IMR-90 (cell line): Measurements from ENCODE around the gene TEX2. TPM values are rescaled to one million over a fixed set of nuclear protein-coding genes. Genes with fewer than 3 reads are reported as not detected.

ENCODE experiments used
- ATAC-seq: fragments of 200-7000 bp; cut with Tn5 transposase; 2 replicates; pipeline ENCODE4 v1.9.1; 2020; ENCODE audit warnings: low read depth, mild to moderate bottlenecking, moderate library complexity
- BruUV-seq: library from RNA; stranded (reverse); fragments of 400-500 nt; replicated peaks from 2 replicates; lab custom pipeline; 2021; lab: Mats Ljungman, UMichigan
- CTCF ChIA-PET: fragments of 300-600 bp; formaldehyde crosslinking; extraction: SDS; loops from one replicate; lab custom pipeline; 2021; ENCODE audit warnings: antibody characterized with exemption; lab: Yijun Ruan, JAX
- POLR2A ChIA-PET: fragments of 300-600 bp; sonication (Branson Sonifier 250); formaldehyde crosslinking; loops from one replicate; lab custom pipeline; 2022; ENCODE audit warnings: antibody characterized with exemption; ENCODE audit not compliant: unreplicated experiment; lab: Charles Lee
- DNase-seq: peaks from one replicate; pipeline ENCODE4 v3.0.0; 2013
- H2AFZ ChIP-seq: replicated peaks from 2 replicates; pipeline ENCODE3; 2013; ENCODE audit warnings: low read length, mild to moderate bottlenecking; ENCODE audit not compliant: poor library complexity
- H2AK5ac ChIP-seq: 2 replicates; pipeline ENCODE4 v1.6.1; 2013; ENCODE audit warnings: low read depth, low read length, inconsistent platforms
- H2AK9ac ChIP-seq: replicated peaks from 2 replicates; pipeline ENCODE3; 2013; ENCODE audit warnings: mild to moderate bottlenecking, low read depth, low read length, moderate library complexity; ENCODE audit not compliant: poor library complexity
- H2BK120ac ChIP-seq: 2 replicates; pipeline ENCODE4 v1.6.1; 2013; ENCODE audit warnings: low read depth, low read length, inconsistent platforms
- H2BK15ac ChIP-seq: 3 replicates; pipeline ENCODE4 v1.6.1; 2013; ENCODE audit warnings: low read depth, low read length, inconsistent platforms
- H2BK20ac ChIP-seq: 2 replicates; pipeline ENCODE4 v1.6.1; 2013; ENCODE audit warnings: low read depth, mild to moderate bottlenecking, inconsistent platforms, low read length, moderate library complexity
- H2BK5ac ChIP-seq: 2 replicates; pipeline ENCODE4 v1.6.1; 2013; ENCODE audit warnings: mild to moderate bottlenecking, low read depth, low read length, inconsistent platforms; ENCODE audit not compliant: poor library complexity, severe bottlenecking
- H3K14ac ChIP-seq: replicated peaks from 2 replicates; pipeline ENCODE4 v1.6.1; 2013; ENCODE audit warnings: low read depth, low read length, inconsistent platforms
- H3K18ac ChIP-seq: 2 replicates; pipeline ENCODE4 v1.6.1; 2013; ENCODE audit warnings: low read depth, low read length, control low read depth
- H3K23ac ChIP-seq: 2 replicates; pipeline ENCODE4 v1.6.1; 2013; ENCODE audit warnings: low read depth, low read length, inconsistent platforms
- H3K27ac ChIP-seq: 2 replicates; pipeline ENCODE4 v1.5.1; 2013; ENCODE audit warnings: mild to moderate bottlenecking, control low read depth, low read length; ENCODE audit not compliant: insufficient read depth
- H3K27me3 ChIP-seq: 2 replicates; pipeline ENCODE4 v1.6.1; 2013; ENCODE audit warnings: low read length; ENCODE audit not compliant: control insufficient read depth, insufficient read depth
- H3K36me3 ChIP-seq: 2 replicates; pipeline ENCODE4 v1.6.1; 2013; ENCODE audit warnings: low read length, mixed read lengths; ENCODE audit not compliant: control insufficient read depth, insufficient read depth
- H3K4ac ChIP-seq: 2 replicates; pipeline ENCODE4 v1.6.1; 2013; ENCODE audit warnings: low read depth, low read length, inconsistent platforms
- H3K4me1 ChIP-seq: 2 replicates; pipeline ENCODE4 v1.6.1; 2013; ENCODE audit warnings: low read length, mixed read lengths; ENCODE audit not compliant: control insufficient read depth, insufficient read depth
- H3K4me2 ChIP-seq: 2 replicates; pipeline ENCODE4 v1.6.1; 2013; ENCODE audit warnings: low read depth, mild to moderate bottlenecking, control low read depth, low read length, moderate library complexity
- H3K4me3 ChIP-seq: 2 replicates; pipeline ENCODE4 v1.5.1; 2013; ENCODE audit warnings: low read depth, mild to moderate bottlenecking, control low read depth, low read length, moderate library complexity; ENCODE audit not compliant: insufficient read depth
- H3K56ac ChIP-seq: 2 replicates; pipeline ENCODE4 v1.6.1; 2013; ENCODE audit warnings: low read length, inconsistent platforms; ENCODE audit not compliant: insufficient read depth; ENCODE audit errors: extremely low read depth
- H3K79me1 ChIP-seq, 2 experiments: 2 replicates each; pipeline ENCODE4 v1.6.1; 2013; ENCODE audit warnings: low read length in 2 of 2, inconsistent platforms in 1 of 2, low read depth in 1 of 2
- H3K9ac ChIP-seq: 2 replicates; pipeline ENCODE4 v1.6.1; 2013; ENCODE audit warnings: low read depth, low read length, control low read depth
- H3K9me1 ChIP-seq: 2 replicates; pipeline ENCODE4 v1.6.1; 2013; ENCODE audit warnings: low read length, inconsistent platforms; ENCODE audit not compliant: insufficient read depth
- H3K9me3 ChIP-seq: 2 replicates; pipeline ENCODE4 v1.6.1; 2013; ENCODE audit warnings: low read length; ENCODE audit not compliant: control insufficient read depth, insufficient read depth
- H4K20me1 ChIP-seq: 2 replicates; pipeline ENCODE4 v1.6.1; 2013; ENCODE audit warnings: low read length, inconsistent platforms; ENCODE audit not compliant: insufficient read depth
- H4K5ac ChIP-seq: 2 replicates; pipeline ENCODE4 v1.6.1; 2013; ENCODE audit warnings: mild to moderate bottlenecking, low read depth, low read length, control low read depth
- H4K8ac ChIP-seq, 2 experiments: 2 replicates each; pipeline ENCODE4 v1.6.1; 2013; ENCODE audit warnings: low read depth in 2 of 2, low read length in 2 of 2, control low read depth in 1 of 2, inconsistent platforms in 1 of 2
- H4K91ac ChIP-seq: 2 replicates; pipeline ENCODE4 v1.6.1; 2013; ENCODE audit warnings: low read depth, low read length, inconsistent platforms; ENCODE audit not compliant: insufficient read depth
- BHLHE40 ChIP-seq: fragments of 150-350 bp; IDR thresholded peaks from 2 replicates; pipeline ENCODE4 v1.6.1; 2016; ENCODE audit warnings: mild to moderate bottlenecking, low read depth, low read length
- CEBPB ChIP-seq: IDR thresholded peaks from 2 replicates; pipeline ENCODE4 v1.6.1; 2012; ENCODE audit warnings: low read depth, low read length, improper control_type of control experiment
- CHD1 ChIP-seq: IDR thresholded peaks from 2 replicates; pipeline ENCODE4 v1.6.1; 2012; ENCODE audit warnings: low read depth, low read length, improper control_type of control experiment
- FOS ChIP-seq: fragments of 150-350 bp; IDR thresholded peaks from 2 replicates; pipeline ENCODE4 v1.6.1; 2016; ENCODE audit warnings: low read depth, low read length
- MAFK ChIP-seq: IDR thresholded peaks from 2 replicates; pipeline ENCODE4 v1.6.1; 2012; ENCODE audit warnings: low read depth, low read length, improper control_type of control experiment
- MAZ ChIP-seq: IDR thresholded peaks from 2 replicates; pipeline ENCODE4 v1.6.1; 2012; ENCODE audit warnings: low read depth, mild to moderate bottlenecking, low read length, improper control_type of control experiment, moderate library complexity, borderline replicate concordance
- MXI1 ChIP-seq: IDR thresholded peaks from 2 replicates; pipeline ENCODE4 v1.6.1; 2012; ENCODE audit warnings: low read depth, mild to moderate bottlenecking, low read length, moderate library complexity, borderline replicate concordance
- POLR2A ChIP-seq: IDR thresholded peaks from 2 replicates; pipeline ENCODE4 v1.6.1; 2012; ENCODE audit warnings: mild to moderate bottlenecking, low read depth, low read length
- RAD21 ChIP-seq: IDR thresholded peaks from 2 replicates; pipeline ENCODE4 v1.6.1; 2012; ENCODE audit warnings: low read length, improper control_type of control experiment
- RCOR1 ChIP-seq: IDR thresholded peaks from 2 replicates; pipeline ENCODE4 v1.6.1; 2012; ENCODE audit warnings: mild to moderate bottlenecking, low read length, improper control_type of control experiment; ENCODE audit not compliant: insufficient replicate concordance
- RFX5 ChIP-seq: IDR thresholded peaks from 2 replicates; pipeline ENCODE4 v1.8.0; 2012; ENCODE audit warnings: low read depth, mild to moderate bottlenecking, low read length, moderate library complexity
- SMC3 ChIP-seq: fragments of 150-350 bp; IDR thresholded peaks from 2 replicates; pipeline ENCODE4 v1.6.1; 2016; ENCODE audit warnings: low read depth, mild to moderate bottlenecking, antibody characterized with exemption, low read length, moderate library complexity
- WGBS, 2 experiments: methylation state at CpG; one replicate each; pipeline versions ENCODE4 v1.1.5 to v1.1.7; 2013; ENCODE audit warnings: missing lambda C conversion rate in 2 of 2; ENCODE audit not compliant: insufficient read length in 1 of 2; ENCODE audit errors: extremely low coverage in 2 of 2; 5-methylcytosine and 5-hydroxymethylcytosine counted together
- dilution Hi-C: fragments of 300-500 bp; cut with HindIII; formaldehyde crosslinking; loops from one replicate; pipeline ENCODE4 v1.14.3; 2018; ENCODE audit warnings: low sequenced_read_pairs; ENCODE audit not compliant: unreplicated experiment
- in situ Hi-C: fragments of 300-500 bp; cut with MboI; formaldehyde crosslinking; loops from 3 replicates; pipeline ENCODE4 v1.14.3; 2019; ENCODE audit warnings: low sequenced_read_pairs, inconsistent platforms, mixed read lengths
- intact Hi-C: fragments of 100-400 bp; cut with micrococcal nuclease; formaldehyde crosslinking; loops from 2 replicates; pipeline ENCODE4 v1.10.0; 2022
- polyA plus RNA-seq, 3 experiments: library from polyadenylated mRNA; depleted of rRNA; stranded (reverse); fragments of >200 nt; gene quantifications; 2 replicates each; pipeline ENCODE4 v1.2.3, GENCODE V29; 2012; ENCODE audit warnings: low replicate concordance in 1 of 3
- total RNA-seq: library from RNA; depleted of rRNA; stranded (reverse); fragments of >200 nt; gene quantifications from 2 replicates; pipeline ENCODE4 v1.2.3, GENCODE V29; 2012
- TF ChIP-seq, protein P1 (sequence below): fragments of 150-350 bp; IDR thresholded peaks from 2 replicates; pipeline ENCODE4 v1.6.1; 2017; ENCODE audit warnings: mild to moderate bottlenecking, antibody characterized with exemption, low read length, low read depth
- TF ChIP-seq, protein P2 (sequence below): fragments of 150-350 bp; IDR thresholded peaks from 2 replicates; pipeline ENCODE4 v1.6.1; 2016; ENCODE audit warnings: low read depth, mild to moderate bottlenecking, low read length, moderate library complexity, borderline replicate concordance
- TF ChIP-seq, protein P3 (sequence below): conservative IDR thresholded peaks from 2 replicates; pipeline ENCODE4 v1.5.1; 2012; ENCODE audit warnings: mild to moderate bottlenecking, low read depth, low read length, improper control_type of control experiment

TEX2 gene
- total and polyA plus RNA-seq, 2 of the 4 experiments (the other 2 are of a cell fraction), result 18.2 to 21.9 TPM

DNA sequence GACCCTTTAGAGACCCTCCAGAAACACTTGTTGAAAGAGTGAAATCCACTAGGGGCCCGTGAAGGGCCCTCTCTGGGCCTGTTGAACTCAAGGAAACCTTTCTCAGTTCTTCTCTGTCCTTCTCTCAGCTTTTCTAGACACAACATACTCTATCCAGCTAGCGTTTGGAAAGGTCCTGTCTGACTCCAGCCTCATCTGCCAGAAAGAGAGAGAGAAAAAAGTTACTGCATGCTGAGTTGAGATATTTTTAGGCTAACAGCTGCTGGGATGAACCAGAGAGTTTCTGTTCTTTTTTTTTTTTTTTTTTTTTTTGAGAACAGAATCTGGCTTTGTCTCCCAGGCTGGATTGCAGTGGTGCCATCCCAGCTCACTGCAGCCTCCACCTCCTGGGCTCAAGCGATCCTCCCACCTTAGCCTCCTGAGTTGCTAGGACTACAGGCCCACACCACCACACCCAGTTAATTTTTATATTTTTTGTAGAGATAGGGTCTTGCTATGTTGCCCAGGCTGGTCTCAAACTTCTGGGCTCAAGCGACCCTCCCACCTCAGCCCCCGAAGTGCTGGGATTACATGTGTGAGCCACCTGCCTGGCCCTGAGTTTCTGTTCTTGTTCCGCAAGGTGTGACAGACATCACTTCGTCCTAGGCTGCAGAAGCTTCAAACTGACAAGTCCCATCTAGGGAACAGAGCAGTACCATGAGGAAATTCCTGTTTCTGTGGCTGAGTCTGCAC, 14.9 kb upstream of the TEX2 start:
- Histone ChIP-seq H4K5ac (no peak overlapping the region), H3K14ac (no peak overlapping the region), H3K79me1 (no peaks in the 10 kb centered on the region), H2AFZ (no peak overlapping the region), H3K36me3 (no peaks in the 10 kb centered on the region), H4K8ac (no peak overlapping the region), H3K27me3 (no peaks in the 10 kb centered on the region; the same call in 1 of the 2 replicates), H3K9me3 (no peaks in the 10 kb centered on the region; the same call in 1 of the 2 replicates), H2BK15ac (no peak overlapping the region), H3K9me1 (peaks cover 6% of the 10 kb centered on the region; the same call in 1 of the 2 replicates), H3K27ac (no peak overlapping the region), H3K4me3 (no peak overlapping the region), H2AK9ac (peak overlapping the region; percentile 16), H3K4ac (no peak overlapping the region), H2BK20ac (no peak overlapping the region), H2BK120ac (no peak overlapping the region), H3K18ac (no peak overlapping the region), H4K20me1 (no peaks in the 10 kb centered on the region; the same call in 1 of the 2 replicates), H3K9ac (no peak overlapping the region), H3K23ac (no peak overlapping the region), H2BK5ac (no peak overlapping the region), H3K56ac (no peak overlapping the region), H2AK5ac (0 out of 2 replicates have a peak overlapping the region, but pooled peaks have one; percentile 57), H3K4me2 (no peak overlapping the region), H4K91ac (no peak overlapping the region), H3K4me1 (no peaks in the 10 kb centered on the region; the same call in 1 of the 2 replicates)
- CTCF ChIA-PET, result no interaction called here
- in situ Hi-C loops (no loop called here), intact Hi-C loops (no loop called here), dilution Hi-C loops (no loop called here)
- 50% methylated on average over 2 of the region's 7 CpGs; no CpG with 5 or more reads in 1 of the 2 experiments for WGBS, 2 experiments
- ATAC-seq, result no peak
- no TSS peak for BruUV-seq
- peak; percentile 31 for DNase-seq
- POLR2A ChIA-PET, result interaction anchor here (0.5 to 0.6 kb wide), 2 partner anchors 25 to 133 kb away, joined by 3 read pairs; no protein-coding TSS in a partner anchor
- TF ChIP-seq BHLHE40 (no peak), POLR2A (no peak), CHD1 (no peak), CEBPB (no peak), RCOR1 (no peak), FOS (no peak), MAFK (no peak), MXI1 (no peak), RAD21 (no peak), SMC3 (no peak), MAZ (no peak), RFX5 (no peak)
- TF ChIP-seq, protein P1, sequence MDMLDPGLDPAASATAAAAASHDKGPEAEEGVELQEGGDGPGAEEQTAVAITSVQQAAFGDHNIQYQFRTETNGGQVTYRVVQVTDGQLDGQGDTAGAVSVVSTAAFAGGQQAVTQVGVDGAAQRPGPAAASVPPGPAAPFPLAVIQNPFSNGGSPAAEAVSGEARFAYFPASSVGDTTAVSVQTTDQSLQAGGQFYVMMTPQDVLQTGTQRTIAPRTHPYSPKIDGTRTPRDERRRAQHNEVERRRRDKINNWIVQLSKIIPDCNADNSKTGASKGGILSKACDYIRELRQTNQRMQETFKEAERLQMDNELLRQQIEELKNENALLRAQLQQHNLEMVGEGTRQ, result no peak
- TF ChIP-seq, protein P2, sequence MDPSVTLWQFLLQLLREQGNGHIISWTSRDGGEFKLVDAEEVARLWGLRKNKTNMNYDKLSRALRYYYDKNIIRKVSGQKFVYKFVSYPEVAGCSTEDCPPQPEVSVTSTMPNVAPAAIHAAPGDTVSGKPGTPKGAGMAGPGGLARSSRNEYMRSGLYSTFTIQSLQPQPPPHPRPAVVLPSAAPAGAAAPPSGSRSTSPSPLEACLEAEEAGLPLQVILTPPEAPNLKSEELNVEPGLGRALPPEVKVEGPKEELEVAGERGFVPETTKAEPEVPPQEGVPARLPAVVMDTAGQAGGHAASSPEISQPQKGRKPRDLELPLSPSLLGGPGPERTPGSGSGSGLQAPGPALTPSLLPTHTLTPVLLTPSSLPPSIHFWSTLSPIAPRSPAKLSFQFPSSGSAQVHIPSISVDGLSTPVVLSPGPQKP, result no peak
- TF ChIP-seq, protein P3, sequence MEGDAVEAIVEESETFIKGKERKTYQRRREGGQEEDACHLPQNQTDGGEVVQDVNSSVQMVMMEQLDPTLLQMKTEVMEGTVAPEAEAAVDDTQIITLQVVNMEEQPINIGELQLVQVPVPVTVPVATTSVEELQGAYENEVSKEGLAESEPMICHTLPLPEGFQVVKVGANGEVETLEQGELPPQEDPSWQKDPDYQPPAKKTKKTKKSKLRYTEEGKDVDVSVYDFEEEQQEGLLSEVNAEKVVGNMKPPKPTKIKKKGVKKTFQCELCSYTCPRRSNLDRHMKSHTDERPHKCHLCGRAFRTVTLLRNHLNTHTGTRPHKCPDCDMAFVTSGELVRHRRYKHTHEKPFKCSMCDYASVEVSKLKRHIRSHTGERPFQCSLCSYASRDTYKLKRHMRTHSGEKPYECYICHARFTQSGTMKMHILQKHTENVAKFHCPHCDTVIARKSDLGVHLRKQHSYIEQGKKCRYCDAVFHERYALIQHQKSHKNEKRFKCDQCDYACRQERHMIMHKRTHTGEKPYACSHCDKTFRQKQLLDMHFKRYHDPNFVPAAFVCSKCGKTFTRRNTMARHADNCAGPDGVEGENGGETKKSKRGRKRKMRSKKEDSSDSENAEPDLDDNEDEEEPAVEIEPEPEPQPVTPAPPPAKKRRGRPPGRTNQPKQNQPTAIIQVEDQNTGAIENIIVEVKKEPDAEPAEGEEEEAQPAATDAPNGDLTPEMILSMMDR, result no peak
